ENCODE results near the gene DDX31.

- TF ChIP-seq, protein P1, sequence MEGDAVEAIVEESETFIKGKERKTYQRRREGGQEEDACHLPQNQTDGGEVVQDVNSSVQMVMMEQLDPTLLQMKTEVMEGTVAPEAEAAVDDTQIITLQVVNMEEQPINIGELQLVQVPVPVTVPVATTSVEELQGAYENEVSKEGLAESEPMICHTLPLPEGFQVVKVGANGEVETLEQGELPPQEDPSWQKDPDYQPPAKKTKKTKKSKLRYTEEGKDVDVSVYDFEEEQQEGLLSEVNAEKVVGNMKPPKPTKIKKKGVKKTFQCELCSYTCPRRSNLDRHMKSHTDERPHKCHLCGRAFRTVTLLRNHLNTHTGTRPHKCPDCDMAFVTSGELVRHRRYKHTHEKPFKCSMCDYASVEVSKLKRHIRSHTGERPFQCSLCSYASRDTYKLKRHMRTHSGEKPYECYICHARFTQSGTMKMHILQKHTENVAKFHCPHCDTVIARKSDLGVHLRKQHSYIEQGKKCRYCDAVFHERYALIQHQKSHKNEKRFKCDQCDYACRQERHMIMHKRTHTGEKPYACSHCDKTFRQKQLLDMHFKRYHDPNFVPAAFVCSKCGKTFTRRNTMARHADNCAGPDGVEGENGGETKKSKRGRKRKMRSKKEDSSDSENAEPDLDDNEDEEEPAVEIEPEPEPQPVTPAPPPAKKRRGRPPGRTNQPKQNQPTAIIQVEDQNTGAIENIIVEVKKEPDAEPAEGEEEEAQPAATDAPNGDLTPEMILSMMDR (IDR thresholded peaks at IDR 0.05), result no peak
- no peak for TF ChIP-seq POLR2A (IDR thresholded peaks at IDR 0.05)
These were observed 80.4 kb downstream of the DDX31 start for GRCh38 chr9:132589148-132590036.

All from lower leg skin (tissue), 3 donors.